Measurements from ENCODE around the gene ERBB2.
"Not testable (repeated sequence)": the region's sequence is repeated elsewhere in the genome, so short reads cannot be mapped to it uniquely, and the experiment has no call there.

ERBB2 gene

GRCh38 chr17:39750131-39751015 lies 50.5 kb downstream of the ERBB2 start:
- DNase-seq = no peak

DNA sequence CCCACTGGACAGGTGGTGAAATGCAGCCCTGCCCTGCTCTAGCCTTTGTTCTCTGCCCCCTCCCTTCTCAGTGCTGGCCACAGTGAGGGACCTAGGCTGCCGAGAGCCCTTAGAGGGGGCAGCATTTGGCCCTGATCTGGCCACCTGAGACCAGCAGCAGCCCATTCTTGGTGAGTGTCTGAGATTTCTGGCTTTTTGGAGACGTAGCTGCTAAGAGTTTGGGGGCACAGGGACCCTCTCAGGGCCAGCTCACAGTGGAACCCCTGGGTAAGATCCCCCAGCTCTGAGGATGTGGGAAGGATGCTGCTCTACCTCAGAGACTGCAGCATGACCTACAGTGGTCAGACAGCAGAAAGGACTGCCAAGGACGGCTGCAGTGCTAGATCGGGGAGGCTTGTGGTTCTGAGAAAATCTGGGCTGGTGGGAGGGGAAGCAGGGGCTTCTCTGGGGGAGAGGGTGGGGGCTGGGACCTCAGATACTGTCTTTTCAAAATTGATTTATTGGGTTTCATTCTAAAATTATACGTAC lies 51.2 kb downstream of the ERBB2 start:
- no peak for DNase-seq

DNA sequence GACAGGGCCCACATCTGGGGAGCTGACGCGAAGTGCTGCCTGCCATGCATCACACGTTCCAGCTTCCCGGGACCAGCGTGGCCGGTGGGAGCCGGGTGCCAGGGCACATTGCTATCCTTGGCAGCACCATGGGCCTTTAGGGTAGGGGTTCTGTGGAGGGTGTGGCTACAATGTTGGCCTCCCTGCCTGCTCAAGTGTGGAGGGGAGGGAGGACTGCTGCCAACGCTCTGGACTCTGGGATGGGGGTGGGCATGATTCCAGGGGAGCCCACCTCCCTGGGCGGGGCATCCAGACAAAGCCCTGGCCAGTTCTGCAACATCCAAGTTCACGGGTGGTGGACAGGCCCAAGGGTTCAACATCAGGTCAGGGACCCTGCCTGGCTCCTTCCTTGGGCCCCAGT lies 51.8 kb downstream of the ERBB2 start:
- DNase-seq = no peak

DNA sequence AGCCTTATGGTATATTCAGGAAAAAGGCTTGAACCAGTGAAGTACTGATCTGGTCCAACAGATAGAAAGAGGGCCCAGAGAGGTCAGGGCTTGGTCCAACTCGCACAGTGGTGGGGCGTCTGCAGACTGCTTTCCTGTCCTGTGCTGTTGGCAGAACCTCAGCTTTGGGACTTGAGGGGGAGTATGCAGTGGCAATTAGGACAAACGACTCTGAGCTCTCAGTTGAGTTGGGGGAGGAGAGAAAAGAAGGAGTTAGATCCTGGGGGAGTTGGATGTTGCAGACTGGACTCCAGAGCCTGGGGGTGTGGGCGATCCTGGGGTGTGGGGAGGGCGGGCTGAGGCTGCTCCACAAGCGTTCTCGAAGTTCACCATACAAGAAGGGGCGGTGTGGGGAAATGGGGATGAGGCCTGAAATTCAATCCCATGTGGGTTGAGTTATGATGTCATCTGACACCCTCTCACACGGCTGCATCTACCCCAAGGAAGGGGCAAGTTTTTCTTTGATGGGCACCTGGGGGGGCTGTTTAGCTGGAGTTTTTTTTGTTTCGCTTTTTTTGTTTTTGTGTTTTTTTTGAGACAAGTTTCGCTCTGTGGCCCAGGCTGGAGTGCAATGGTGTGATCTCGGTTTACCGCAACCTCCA lies 52.5 kb downstream of the ERBB2 start:
- no peak for DNase-seq

GRCh38 chr17:39753514-39754160 lies 53.8 kb downstream of the ERBB2 start:
- peak; percentile 73 for DNase-seq

GRCh38 chr17:39754161-39754957 lies 54.5 kb downstream of the ERBB2 start:
- peak; percentile 98 for DNase-seq

- DNase-seq = no peak
Measured at GRCh38 chr17:39754958-39755553, 55.2 kb downstream of the ERBB2 start.

DNA sequence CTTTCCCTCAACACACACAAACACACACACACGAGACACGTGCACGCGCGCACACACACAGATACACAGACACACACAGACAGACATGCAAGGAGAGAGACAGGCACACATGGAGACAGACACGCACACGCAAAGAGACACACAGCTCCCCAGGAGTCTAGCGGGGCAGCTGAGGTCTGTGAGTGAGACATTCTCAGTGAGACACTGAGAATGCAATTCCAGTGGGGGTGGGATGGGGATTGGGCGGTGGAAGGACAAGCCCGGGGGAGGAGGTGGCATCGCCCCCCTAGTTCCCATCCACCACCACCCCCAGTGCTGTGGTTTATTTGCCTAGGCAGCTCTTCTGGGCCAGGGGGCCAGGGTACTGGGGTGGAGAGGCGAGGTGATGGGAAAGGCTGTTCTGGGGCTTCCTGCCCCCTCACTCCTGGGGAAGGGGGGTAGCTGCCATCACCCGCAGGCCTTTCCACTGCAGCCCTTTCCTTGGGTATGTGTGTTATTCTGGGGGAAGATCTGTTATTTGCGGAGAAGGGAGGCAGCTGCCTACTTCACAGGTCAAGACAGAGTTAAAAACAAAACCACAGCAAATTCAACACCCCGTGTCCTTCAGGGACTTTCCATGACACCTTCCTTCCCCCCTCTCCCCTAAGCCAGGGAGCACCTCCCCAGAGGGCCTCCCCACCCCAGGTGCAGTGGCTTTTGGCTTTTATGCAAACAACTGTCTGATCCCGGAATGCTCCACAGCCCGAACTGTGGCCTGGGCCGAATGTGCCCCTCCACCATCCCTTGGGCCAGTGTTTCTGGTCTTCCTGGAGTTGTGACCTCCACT lies 55.9 kb downstream of the ERBB2 start:
- DNase-seq = peak; percentile 85

- DNase-seq = no peak
Measured at GRCh38 chr17:39756380-39757079, 56.7 kb downstream of the ERBB2 start.

- no peak for DNase-seq
Measured at GRCh38 chr17:39757176-39757662, 57.4 kb downstream of the ERBB2 start.

GRCh38 chr17:39757931-39758873 lies 58.3 kb downstream of the ERBB2 start:
- DNase-seq = peak; percentile 90

DNA sequence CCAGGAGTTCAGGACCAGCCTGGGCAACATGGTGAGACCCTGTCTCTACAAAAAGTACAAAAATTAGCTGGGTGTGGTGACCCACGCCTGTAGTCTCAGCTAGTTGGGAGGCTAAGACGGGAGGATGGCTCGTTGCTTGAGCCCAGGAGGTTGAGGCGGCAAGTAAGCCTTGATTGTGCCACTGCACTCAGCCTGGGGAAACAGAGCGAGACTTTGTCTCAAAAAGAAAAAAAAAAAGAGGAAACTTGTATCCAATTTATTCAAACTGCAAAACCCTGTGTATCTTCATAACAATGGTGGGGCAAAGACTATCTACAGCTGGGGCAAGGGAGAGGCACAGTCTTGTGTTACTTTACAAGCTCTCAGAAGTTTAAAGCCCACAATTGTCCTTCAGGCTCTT lies 59.3 kb downstream of the ERBB2 start:
- no peak for DNase-seq

GRCh38 chr17:39761861-39762496 lies 62.1 kb downstream of the ERBB2 start:
- DNase-seq = no peak

DNA sequence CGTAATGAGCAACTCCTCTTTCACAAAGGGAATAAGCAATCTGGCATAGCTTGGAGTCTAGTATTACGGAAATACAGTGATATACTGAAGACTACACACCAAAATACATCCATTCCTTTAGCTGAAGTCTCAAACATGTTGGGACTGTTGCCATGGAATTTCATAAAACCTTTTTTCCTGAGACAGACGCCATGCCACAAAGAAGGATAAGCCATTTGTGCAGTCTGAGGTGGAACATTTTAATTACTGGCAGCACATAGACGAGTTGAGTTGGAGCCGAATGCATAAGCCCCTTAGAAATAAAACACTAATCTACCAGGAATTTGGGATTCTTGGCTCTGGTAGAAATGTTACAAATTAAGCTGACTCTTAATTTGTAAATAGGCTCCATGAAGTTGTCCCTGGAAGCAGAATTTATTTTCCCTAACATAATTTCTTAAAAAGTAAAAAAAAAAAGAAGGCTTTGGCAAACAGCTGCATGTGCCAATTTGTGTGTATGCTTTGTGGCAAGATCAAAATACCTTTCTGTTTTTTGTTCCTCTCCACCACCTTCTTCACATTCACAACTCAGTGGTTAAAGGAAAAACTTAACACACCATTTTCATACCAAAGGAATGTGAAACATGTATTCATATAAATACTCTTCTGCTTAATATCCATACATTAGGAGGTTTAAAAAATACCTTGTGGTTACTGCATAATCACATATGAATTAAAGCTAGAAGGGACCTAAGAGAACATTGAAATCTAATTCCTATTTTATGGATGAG lies 63.4 kb downstream of the ERBB2 start:
- no peak for DNase-seq

DNA sequence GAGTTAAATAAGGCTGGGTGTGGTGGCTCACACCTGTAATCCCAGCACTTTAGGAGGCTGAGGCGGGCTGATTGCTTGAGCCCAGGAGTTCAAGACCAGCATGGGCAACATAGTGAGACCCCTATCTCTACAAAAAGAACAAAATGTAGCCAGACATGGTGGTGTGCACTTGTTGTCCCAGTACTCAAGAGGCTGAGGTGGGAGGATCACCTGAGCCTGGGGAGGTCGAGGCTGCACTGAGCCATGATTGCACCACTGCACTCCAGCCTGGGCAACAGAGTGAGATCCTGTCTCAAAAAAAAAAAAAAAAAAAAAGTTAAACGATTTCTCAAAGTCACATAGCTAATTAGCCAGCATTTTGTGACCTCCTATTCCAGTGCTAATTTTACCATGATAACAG lies 64.3 kb downstream of the ERBB2 start:
- not testable (repeated sequence) for DNase-seq

DNA sequence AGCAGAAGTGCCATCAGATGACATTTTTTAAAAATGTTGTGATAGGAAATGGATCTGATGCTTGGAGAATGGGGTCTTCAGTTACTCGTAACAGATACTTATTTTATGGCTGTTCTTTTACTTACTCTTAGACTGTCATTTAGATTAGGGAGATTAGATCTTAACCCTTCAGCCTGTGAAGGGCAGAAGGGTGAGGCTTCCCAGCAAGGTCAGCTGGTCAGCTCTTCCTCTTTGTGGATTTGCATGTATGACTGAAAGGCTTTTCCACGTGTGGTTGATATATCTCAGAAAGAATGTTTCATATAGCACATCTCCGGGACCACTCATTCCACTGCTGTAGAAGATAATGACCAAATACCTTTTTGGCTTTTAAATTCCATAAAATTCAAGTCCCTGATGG lies 65.3 kb downstream of the ERBB2 start:
- no peak for DNase-seq

DNA sequence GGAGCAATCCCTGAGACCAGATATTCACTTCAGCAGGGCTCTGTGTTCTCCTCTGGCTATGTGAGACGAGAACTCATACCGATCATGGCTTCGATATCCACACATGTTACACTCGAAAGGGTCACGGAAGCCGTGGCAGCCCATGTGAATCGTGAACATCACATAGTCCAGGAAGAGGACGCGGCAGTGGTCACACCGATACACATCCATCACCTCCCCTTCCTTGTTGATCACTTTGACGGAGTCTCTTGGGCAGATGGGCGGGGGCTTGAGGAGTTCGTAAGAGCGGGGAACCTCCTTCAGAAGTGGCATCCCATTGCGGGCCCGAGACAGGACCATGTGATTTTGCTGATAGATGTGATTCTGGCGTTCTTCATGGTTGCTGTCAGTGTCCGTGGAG lies 65.9 kb downstream of the ERBB2 start:
- DNase-seq = no peak

GRCh38 chr17:39767147-39767546 lies 67.3 kb downstream of the ERBB2 start:
- no peak for DNase-seq

All from CD4-positive, alpha-beta T cell treated with Interleukin-4 for 4 hours (primary cell).